PC-3 (cell line): ENCODE results near the gene CNP. TPM values are rescaled to one million over a fixed set of nuclear protein-coding genes. Genes with fewer than 3 reads are reported as not detected.
A peak's percentile ranks its signal among the peaks of the same experiment; 100 is the strongest.

ENCODE experiments used
- ATAC-seq: fragments of 200-7000 bp; cut with Tn5 transposase; 2 replicates; pipeline ENCODE4 v1.9.1; 2020; ENCODE audit warnings: mild to moderate bottlenecking, moderate library complexity
- BruUV-seq: library from RNA; stranded (reverse); fragments of 400-500 nt; replicated peaks from 2 replicates; lab custom pipeline; 2021; lab: Mats Ljungman, UMichigan
- CTCF ChIA-PET: fragments of 300-600 bp; sonication (Branson Sonifier 250); formaldehyde crosslinking; loops from one replicate; lab custom pipeline; 2022; ENCODE audit warnings: antibody characterized with exemption; lab: Charles Lee
- POLR2A ChIA-PET: fragments of 300-600 bp; sonication (Branson Sonifier 250); formaldehyde crosslinking; loops from one replicate; lab custom pipeline; 2022; ENCODE audit warnings: antibody characterized with exemption; ENCODE audit not compliant: unreplicated experiment; lab: Charles Lee
- DNase-seq: peaks from one replicate; pipeline ENCODE4 v3.0.0-alpha.2; 2015
- H2AFZ ChIP-seq: fragments of 300-600 bp; sonication (generic); 2 replicates; pipeline ENCODE4 v1.6.0; 2016; ENCODE audit warnings: antibody characterized with exemption, low read length
- H3F3A ChIP-seq: fragments of 300-600 bp; sonication (generic); one replicate; pipeline ENCODE4 v1.6.0; 2017; ENCODE audit warnings: antibody characterized with exemption, low read length, control low read depth, mild to moderate bottlenecking; ENCODE audit not compliant: unreplicated experiment
- H3K27ac ChIP-seq: fragments of 300-600 bp; sonication (generic); 2 replicates; pipeline ENCODE4 v1.5.1; 2016; ENCODE audit warnings: mild to moderate bottlenecking, low read length
- H3K27me3 ChIP-seq: fragments of 300-600 bp; sonication (generic); 2 replicates; pipeline ENCODE4 v1.6.1; 2016; ENCODE audit warnings: low read length, mixed read lengths
- H3K36me3 ChIP-seq: fragments of 300-600 bp; sonication (generic); 2 replicates; pipeline ENCODE4 v1.6.1; 2016; ENCODE audit warnings: low read depth, mixed run types, low read length, mixed read lengths
- H3K4me1 ChIP-seq: fragments of 300-600 bp; sonication (generic); 2 replicates; pipeline ENCODE4 v1.5.1; 2016; ENCODE audit warnings: low read length; ENCODE audit not compliant: insufficient read depth
- H3K4me2 ChIP-seq: fragments of 300-600 bp; sonication (generic); 2 replicates; pipeline ENCODE4 v1.6.0; 2016; ENCODE audit warnings: low read length
- H3K4me3 ChIP-seq: fragments of 300-600 bp; sonication (generic); 2 replicates; pipeline ENCODE4 v1.5.1; 2016; ENCODE audit warnings: mild to moderate bottlenecking, low read length, mixed read lengths
- H3K79me2 ChIP-seq: fragments of 300-600 bp; sonication (generic); 2 replicates; pipeline ENCODE4 v1.6.1; 2017; ENCODE audit warnings: low read length, mixed read lengths
- H3K9ac ChIP-seq: fragments of 300-600 bp; sonication (generic); 2 replicates; pipeline ENCODE4 v1.6.0; 2016; ENCODE audit warnings: mild to moderate bottlenecking, low read length
- H3K9me2 ChIP-seq: fragments of 300-600 bp; sonication (generic); replicated peaks from 2 replicates; pipeline ENCODE4 v1.6.1; 2016; ENCODE audit warnings: mixed run types, low read length, mixed read lengths
- H3K9me3 ChIP-seq: fragments of 300-600 bp; sonication (generic); 2 replicates; pipeline ENCODE4 v1.6.1; 2016; ENCODE audit warnings: low read length, mixed read lengths
- H4K20me1 ChIP-seq: fragments of 300-600 bp; sonication (generic); 2 replicates; pipeline ENCODE4 v1.6.1; 2016; ENCODE audit warnings: low read length, mixed read lengths
- CTCF ChIP-seq: fragments of 300-600 bp; sonication (generic); conservative IDR thresholded peaks from 2 replicates; pipeline ENCODE4 v1.5.1; 2017; ENCODE audit warnings: antibody characterized with exemption, low read depth, mild to moderate bottlenecking, low read length
- EZH2 ChIP-seq: fragments of 300-600 bp; sonication (generic); IDR thresholded peaks from one replicate; pipeline ENCODE4 v1.6.1; 2017; ENCODE audit warnings: antibody characterized with exemption, mild to moderate bottlenecking, low read length; ENCODE audit not compliant: unreplicated experiment
- EZH2phosphoT487 ChIP-seq: fragments of 300-600 bp; sonication (generic); IDR thresholded peaks from 2 replicates; pipeline ENCODE4 v1.6.1; 2018; ENCODE audit warnings: mild to moderate bottlenecking, antibody characterized with exemption, low read length, borderline replicate concordance
- intact Hi-C: fragments of 100-400 bp; cut with micrococcal nuclease; formaldehyde crosslinking; loops from 2 replicates; pipeline ENCODE4 v1.9.0; 2023
- total RNA-seq: library from RNA; depleted of rRNA; stranded (reverse); fragments of >200 nt; gene quantifications from 2 replicates; pipeline ENCODE4 v1.2.3, GENCODE V29; 2014

The CNP gene
- total RNA-seq, 1 experiment from 2014 or later: 91.6 TPM

GRCh38 chr17:41967141-41967920 is 736 bp downstream of the CNP start:
- Histone ChIP-seq H3F3A (no peaks in the 10 kb centered on the region), H3K4me3 (peak overlapping the region; percentile 82), H3K36me3 (peaks cover 12% of the 10 kb centered on the region), H3K27me3 (no peaks in the 10 kb centered on the region), H3K9ac (peak overlapping the region; percentile 94), H3K4me2 (peak overlapping the region; percentile 100), H3K27ac (peak overlapping the region; percentile 45), H3K9me2 (no peaks in the 10 kb centered on the region), H3K79me2 (peaks cover 52% of the 10 kb centered on the region), H2AFZ (peak overlapping the region; percentile 50), H3K9me3 (no peaks in the 10 kb centered on the region), H4K20me1 (0 out of 2 replicates have a peak, but pooled peaks cover 5% of the 10 kb centered on the region), H3K4me1 (peaks cover 31% of the 10 kb centered on the region)
- ATAC-seq (no peak), DNase-seq (peak; percentile 26)
- CTCF ChIA-PET: no interaction called here
- BruUV-seq: TSS peak; percentile 44
- POLR2A ChIA-PET: interaction anchor here (0.6 to 0.7 kb wide), 2 partner anchors 1065 to 1403 kb away, joined by 3 to 4 read pairs; no protein-coding TSS in a partner anchor
- intact Hi-C loops: no loop called here
- TF ChIP-seq EZH2phosphoT487 (no peak), EZH2 (no peak)

- DNase-seq (no peak), ATAC-seq (no peak)
- peak overlapping the region; percentile 100 for H3K4me2 ChIP-seq
- BruUV-seq: no TSS peak
- ChIA-PET POLR2A (no interaction called here), CTCF (no interaction called here)
- H4K20me1 ChIP-seq: peaks cover 9% of the 10 kb centered on the region; the same call in 1 of the 2 replicates
- H3K9me2 ChIP-seq: no peaks in the 10 kb centered on the region
- no peaks in the 10 kb centered on the region for H3F3A ChIP-seq
- H3K27me3 ChIP-seq: no peaks in the 10 kb centered on the region
- TF ChIP-seq EZH2phosphoT487 (no peak), CTCF (no peak), EZH2 (no peak)
- no peak overlapping the region for H2AFZ ChIP-seq
- H3K4me3 ChIP-seq: peak overlapping the region; percentile 82
- H3K9ac ChIP-seq: peak overlapping the region; percentile 94
- peaks cover 56% of the 10 kb centered on the region for H3K79me2 ChIP-seq
- peaks cover 39% of the 10 kb centered on the region for H3K4me1 ChIP-seq
- H3K27ac ChIP-seq: peak overlapping the region; percentile 45
- H3K9me3 ChIP-seq: no peaks in the 10 kb centered on the region
- intact Hi-C loops: no loop called here
- peaks cover 15% of the 10 kb centered on the region for H3K36me3 ChIP-seq
Observed at GRCh38 chr17:41967921-41968578, 1.5 kb downstream of the CNP start.

- H4K20me1 ChIP-seq: peaks cover 12% of the 10 kb centered on the region
- BruUV-seq: no TSS peak
- H3K27me3 ChIP-seq: no peaks in the 10 kb centered on the region
- no peak overlapping the region for H3K9ac ChIP-seq
- peak overlapping the region; percentile 82 for H3K4me3 ChIP-seq
- intact Hi-C loops: no loop called here
- H3K79me2 ChIP-seq: peaks cover 56% of the 10 kb centered on the region
- DNase-seq (no peak), ATAC-seq (no peak)
- H3F3A ChIP-seq: no peaks in the 10 kb centered on the region
- no peak overlapping the region for H3K27ac ChIP-seq
- no peaks in the 10 kb centered on the region for H3K9me2 ChIP-seq
- peak overlapping the region; percentile 100 for H3K4me2 ChIP-seq
- TF ChIP-seq CTCF (no peak), EZH2phosphoT487 (no peak), EZH2 (no peak)
- peaks cover 15% of the 10 kb centered on the region for H3K36me3 ChIP-seq
- H2AFZ ChIP-seq: no peak overlapping the region
- H3K9me3 ChIP-seq: no peaks in the 10 kb centered on the region
- ChIA-PET POLR2A (no interaction called here), CTCF (no interaction called here)
- H3K4me1 ChIP-seq: peaks cover 45% of the 10 kb centered on the region
Observed at GRCh38 chr17:41968676-41969075, 2.1 kb downstream of the CNP start.
